ENCODE data around the gene FOSL2.

Gene FOSL2

GRCh38 chr2:28430788-28431418 is 38.2 kb downstream of the FOSL2 start:
- no peak for DNase-seq (ENCODE audit: low spot score)

GRCh38 chr2:28431741-28432140 is 39.1 kb downstream of the FOSL2 start:
- DNase-seq (ENCODE audit: low spot score): no peak

GRCh38 chr2:28432362-28432761 is 39.7 kb downstream of the FOSL2 start:
- DNase-seq (ENCODE audit: low spot score): no peak

- DNase-seq (ENCODE audit: low spot score): no peak
These were observed 40.6 kb downstream of the FOSL2 start for GRCh38 chr2:28433215-28433614.

GRCh38 chr2:28433935-28434599 is 41.4 kb downstream of the FOSL2 start:
- no peak for DNase-seq (ENCODE audit: low spot score)

GRCh38 chr2:28434600-28434989 is 41.9 kb downstream of the FOSL2 start:
- no peak for DNase-seq (ENCODE audit: low spot score)

- DNase-seq (ENCODE audit: low spot score): no peak
These were observed 42.6 kb downstream of the FOSL2 start for GRCh38 chr2:28435241-28435640.

- no peak for DNase-seq (ENCODE audit: low spot score)
These were observed 43.2 kb downstream of the FOSL2 start for GRCh38 chr2:28435814-28436351.

GRCh38 chr2:28436525-28437051 is 43.9 kb downstream of the FOSL2 start:
- no peak for DNase-seq (ENCODE audit: low spot score)

- DNase-seq (ENCODE audit: low spot score): no peak
These were observed 44.6 kb downstream of the FOSL2 start for GRCh38 chr2:28437149-28437835.

GRCh38 chr2:28437918-28438317 is 45.3 kb downstream of the FOSL2 start:
- DNase-seq (ENCODE audit: low spot score): no peak

GRCh38 chr2:28438532-28439063 is 45.9 kb downstream of the FOSL2 start:
- no peak for DNase-seq (ENCODE audit: low spot score)

- no peak for DNase-seq (ENCODE audit: low spot score)
These were observed 46.5 kb downstream of the FOSL2 start for GRCh38 chr2:28439127-28439526.

GRCh38 chr2:28439763-28440162 is 47.1 kb downstream of the FOSL2 start:
- no peak for DNase-seq (ENCODE audit: low spot score)

GRCh38 chr2:28442328-28442727 is 49.7 kb downstream of the FOSL2 start:
- DNase-seq (ENCODE audit: low spot score): no peak

- DNase-seq (ENCODE audit: low spot score): no peak
These were observed 52.3 kb downstream of the FOSL2 start for GRCh38 chr2:28444956-28445355.

GRCh38 chr2:28445448-28446258 is 53.0 kb downstream of the FOSL2 start:
- no peak for DNase-seq (ENCODE audit: low spot score)

- no peak for DNase-seq (ENCODE audit: low spot score)
These were observed 53.9 kb downstream of the FOSL2 start for GRCh38 chr2:28446531-28446930.

- DNase-seq (ENCODE audit: low spot score): no peak
These were observed 54.4 kb downstream of the FOSL2 start for GRCh38 chr2:28447086-28447485.

- no peak for DNase-seq (ENCODE audit: low spot score)
These were observed 55.5 kb downstream of the FOSL2 start for GRCh38 chr2:28447943-28448792.

- no peak for DNase-seq (ENCODE audit: low spot score)
These were observed 56.1 kb downstream of the FOSL2 start for GRCh38 chr2:28448793-28449100.
